ENCODE measurements around the gene MIXL1. TPM values are rescaled to one million over a fixed set of nuclear protein-coding genes. Genes with fewer than 3 reads are reported as not detected.
"Not testable (repeated sequence)": the region's sequence is repeated elsewhere in the genome, so short reads cannot be mapped to it uniquely, and the experiment has no call there.

Gene MIXL1
- total RNA-seq, 1 experiment from 2014 or later, result 20.8 TPM

- not testable (repeated sequence) for H3K27ac ChIP-seq (ENCODE audit: low read length); H3K27me3 ChIP-seq (ENCODE audit: low read length); H3K9ac ChIP-seq (ENCODE audit: low read length); H3K4me2 ChIP-seq (ENCODE audit: low read depth, low read length, poor library complexity, severe bottlenecking); H3K4me3 ChIP-seq (ENCODE audit: low read length); H2AFZ ChIP-seq (ENCODE audit: low read length); H4K20me1 ChIP-seq (ENCODE audit: insufficient read depth, low read depth, low read length); H3K9me2 ChIP-seq (replicated peaks; ENCODE audit: insufficient read depth, low read length); DNase-seq; H3K9me3 ChIP-seq (ENCODE audit: low read length)
- peaks cover 23% of the 10 kb centered on the region for H3K79me2 ChIP-seq (ENCODE audit: low read length)
- H3K36me3 ChIP-seq (ENCODE audit: insufficient read depth, low read length), result peaks cover 22% of the 10 kb centered on the region
- H3K4me1 ChIP-seq (ENCODE audit: low read length), result peaks cover 16% of the 10 kb centered on the region
Observed at GRCh38 chr1:226272233-226272902, 48.9 kb downstream of the MIXL1 start.

- H4K20me1 ChIP-seq (ENCODE audit: insufficient read depth, low read depth, low read length), result no peaks in the 10 kb centered on the region
- H3K4me2 ChIP-seq (ENCODE audit: low read depth, low read length, poor library complexity, severe bottlenecking), result no peak overlapping the region
- peaks cover 19% of the 10 kb centered on the region for H3K79me2 ChIP-seq (ENCODE audit: low read length)
- no peak overlapping the region for H2AFZ ChIP-seq (ENCODE audit: low read length)
- H3K9ac ChIP-seq (ENCODE audit: low read length), result no peak overlapping the region
- no peak overlapping the region for H3K27ac ChIP-seq (ENCODE audit: low read length)
- H3K36me3 ChIP-seq (ENCODE audit: insufficient read depth, low read length), result peaks cover 14% of the 10 kb centered on the region
- H3K9me2 ChIP-seq (replicated peaks; ENCODE audit: insufficient read depth, low read length), result no peaks in the 10 kb centered on the region
- H3K9me3 ChIP-seq (ENCODE audit: low read length), result no peaks in the 10 kb centered on the region
- no peaks in the 10 kb centered on the region for H3K27me3 ChIP-seq (ENCODE audit: low read length)
- no peak for DNase-seq
- H3K4me3 ChIP-seq (ENCODE audit: low read length), result no peak overlapping the region
- H3K4me1 ChIP-seq (ENCODE audit: low read length), result peaks cover 16% of the 10 kb centered on the region
Observed at GRCh38 chr1:226274138-226274537, 50.7 kb downstream of the MIXL1 start.

GRCh38 chr1:226276077-226276682, 52.7 kb downstream of the MIXL1 start:
- H3K9me2 ChIP-seq (replicated peaks; ENCODE audit: insufficient read depth, low read length), result no peaks in the 10 kb centered on the region
- H3K4me1 ChIP-seq (ENCODE audit: low read length), result peaks cover 7% of the 10 kb centered on the region
- no peak overlapping the region for H3K9ac ChIP-seq (ENCODE audit: low read length)
- no peaks in the 10 kb centered on the region for H3K9me3 ChIP-seq (ENCODE audit: low read length)
- DNase-seq, result no peak
- H3K27me3 ChIP-seq (ENCODE audit: low read length), result no peaks in the 10 kb centered on the region
- no peaks in the 10 kb centered on the region for H4K20me1 ChIP-seq (ENCODE audit: insufficient read depth, low read depth, low read length)
- peaks cover 14% of the 10 kb centered on the region; the same call in 1 of the 2 replicates for H3K36me3 ChIP-seq (ENCODE audit: insufficient read depth, low read length)
- no peak overlapping the region for H3K27ac ChIP-seq (ENCODE audit: low read length)
- H2AFZ ChIP-seq (ENCODE audit: low read length), result no peak overlapping the region
- no peak overlapping the region for H3K4me3 ChIP-seq (ENCODE audit: low read length)
- H3K4me2 ChIP-seq (ENCODE audit: low read depth, low read length, poor library complexity, severe bottlenecking), result no peak overlapping the region
- peaks cover 17% of the 10 kb centered on the region; the same call in 1 of the 2 replicates for H3K79me2 ChIP-seq (ENCODE audit: low read length)

Other genes starting within 250 kb of the MIXL1 start
- gene SDE2, start 224.3 kb upstream of the MIXL1 start, total RNA-seq (2014; rRNA removed; shearing (Covaris generic); ENCODE audit: low replicate concordance), result 15.7 and 21.8 TPM in 2 replicates
- 236 and 436 TPM in 2 replicates for gene H3-3A, start 160.9 kb upstream of the MIXL1 start, total RNA-seq (2014; rRNA removed; shearing (Covaris generic); ENCODE audit: low replicate concordance)
- 20.6 and 25.2 TPM in 2 replicates for gene ACBD3, start 36.9 kb upstream of the MIXL1 start, total RNA-seq (2014; rRNA removed; shearing (Covaris generic); ENCODE audit: low replicate concordance)
- 7.8 and 22.0 TPM in 2 replicates for gene LIN9, start 85.5 kb downstream of the MIXL1 start, total RNA-seq (2014; rRNA removed; shearing (Covaris generic); ENCODE audit: low replicate concordance)
- 298 and 586 TPM in 2 replicates for gene PARP1, start 184.4 kb downstream of the MIXL1 start, total RNA-seq (2014; rRNA removed; shearing (Covaris generic); ENCODE audit: low replicate concordance)

Data from Karpas-422 (cell line).